Measurements from ENCODE around the gene ORC5. TPM values are rescaled to one million over a fixed set of nuclear protein-coding genes. Genes with fewer than 3 reads are reported as not detected.

The ORC5 gene
- polyA plus RNA-seq, 2 of the 4 experiments (the other 2 are of a cell fraction): 17.8 to 28.4 TPM

GRCh38 chr7:104206841-104207240, 972 bp downstream of the ORC5 start:
- TF ChIP-seq HMGXB4 (CRISPR knock-in tag; IDR thresholded peaks at IDR 0.05; ENCODE audit: borderline replicate concordance) (no peak), RCOR1 (IDR thresholded peaks at IDR 0.05; ENCODE audit: low read depth, low read length) (no peak), JUN (IDR thresholded peaks at IDR 0.05) (no peak), FOSB (CRISPR knock-in tag; IDR thresholded peaks at IDR 0.05) (no peak), ATOH8 (CRISPR knock-in tag; IDR thresholded peaks at IDR 0.05; ENCODE audit: low read depth) (no peak), ZNF302 (CRISPR knock-in tag; IDR thresholded peaks at IDR 0.05) (no peak), USF2 (IDR thresholded peaks at IDR 0.05) (no peak), ELK1 (IDR thresholded peaks at IDR 0.05; ENCODE audit: low read depth, low read length) (no peak), TFCP2L1 (CRISPR knock-in tag; IDR thresholded peaks at IDR 0.05) (no peak), HOXB5 (CRISPR knock-in tag; IDR thresholded peaks at IDR 0.05) (no peak), EHF (CRISPR knock-in tag; IDR thresholded peaks at IDR 0.05) (no peak), BCL3 (IDR thresholded peaks at IDR 0.05) (no peak), HEYL (CRISPR knock-in tag; IDR thresholded peaks at IDR 0.05) (no peak), CBX8 (IDR thresholded peaks at IDR 0.05) (no peak), HOXB13 (CRISPR knock-in tag; IDR thresholded peaks at IDR 0.05; ENCODE audit: low read depth) (no peak), ZC3H11A (IDR thresholded peaks at IDR 0.05) (no peak), NR3C1 (IDR thresholded peaks at IDR 0.05) (no peak), RFX5 (IDR thresholded peaks at IDR 0.05) (no peak)
- Histone ChIP-seq H3K27ac (peak overlapping the region in 1 of 2 experiments; percentile 90; a peak in 4 of 6 replicates), H3K4me3 (peak overlapping the region; percentile 83), H3K9me3 (no peaks in the 10 kb centered on the region), H3K4me1 (peaks cover 12% of the 10 kb centered on the region; the same call in 1 of the 3 replicates), H3K4me2 (peak overlapping the region; percentile 84)
- DNase-seq (ENCODE audit: low read depth in 1 of 2, low spot score in 1 of 2) (no peak), FAIRE-seq (no peak), ATAC-seq (peak in 1 of 2 experiments; percentile 7; a peak in 2 of 6 replicates)
- ChIA-PET POLR2A (no interaction called here), CTCF (no interaction called here)
- 22% methylated on average over 6 of the region's 6 CpGs for whole genome bisulfite sequencing (ENCODE audit: missing lambda C conversion rate)

- no peak for ATAC-seq
- no peak for TF ChIP-seq RARB (CRISPR knock-in tag; IDR thresholded peaks at IDR 0.05)
- no peak for TF ChIP-seq KDM1A (IDR thresholded peaks at IDR 0.05; ENCODE audit: low read depth)
- no peak for TF ChIP-seq E2F6 (IDR thresholded peaks at IDR 0.05; ENCODE audit: borderline replicate concordance, low read depth)
- no peak for TF ChIP-seq NR3C1 (IDR thresholded peaks at IDR 0.05)
- no peak for TF ChIP-seq JUNB (IDR thresholded peaks at IDR 0.05)
- TF ChIP-seq CHD4 (IDR thresholded peaks at IDR 0.05; ENCODE audit: borderline replicate concordance): no peak
- no peak for TF ChIP-seq MAZ (IDR thresholded peaks at IDR 0.05; ENCODE audit: borderline replicate concordance, low read depth, low read length)
- TF ChIP-seq GATA3 (IDR thresholded peaks at IDR 0.05; ENCODE audit: borderline replicate concordance): no peak
- TF ChIP-seq FOSL2 (IDR thresholded peaks at IDR 0.05): no peak
- TF ChIP-seq FOSL2 (CRISPR knock-in tag; IDR thresholded peaks at IDR 0.05): no peak
- TF ChIP-seq EHF (CRISPR knock-in tag; IDR thresholded peaks at IDR 0.05): no peak
- no peak for TF ChIP-seq TP53 (CRISPR knock-in tag; IDR thresholded peaks at IDR 0.05)
- TF ChIP-seq POLR2A (IDR thresholded peaks at IDR 0.05; ENCODE audit: low read length): no peak
- no peak for TF ChIP-seq PHF8 (IDR thresholded peaks at IDR 0.05; ENCODE audit: borderline replicate concordance, low read depth)
- TF ChIP-seq FOXS1 (CRISPR knock-in tag; IDR thresholded peaks at IDR 0.05): no peak
- no peak for TF ChIP-seq BHLHE40 (IDR thresholded peaks at IDR 0.05; ENCODE audit: low read depth, low read length)
- TF ChIP-seq EP300 (IDR thresholded peaks at IDR 0.05): no peak
- TF ChIP-seq RCOR1 (IDR thresholded peaks at IDR 0.05; ENCODE audit: low read depth, low read length): no peak
- Histone ChIP-seq H3K4me1 (no peaks in the 10 kb centered on the region), H3K4me2 (no peak overlapping the region), H3K9me3 (no peaks in the 10 kb centered on the region; the same call in 2 of the 3 replicates), H3K27ac (no peak overlapping the region), H3K4me3 (no peak overlapping the region)
- ChIA-PET CTCF (interaction anchor here (1.3 kb wide), 1 partner anchor 33 kb away, joined by 4 read pairs; no protein-coding TSS in a partner anchor), POLR2A (no interaction called here)
- no peak for FAIRE-seq
- peak in 1 of 2 experiments; percentile 7 for DNase-seq (ENCODE audit: low read depth in 1 of 2, low spot score in 1 of 2)
- 98% methylated on average over 6 of the region's 6 CpGs for WGBS (ENCODE audit: missing lambda C conversion rate)
Observed at GRCh38 chr7:104198673-104199278, 9.0 kb downstream of the ORC5 start.
